Type B pancreatic cell (in vitro differentiated cells): ENCODE results near the gene PIK3CB. TPM values are rescaled to one million over a fixed set of nuclear protein-coding genes. Genes with fewer than 3 reads are reported as not detected.
"Not testable (repeated sequence)": the region's sequence is repeated elsewhere in the genome, so short reads cannot be mapped to it uniquely, and the experiment has no call there.

ENCODE experiments used
- DNase-seq: peaks from one replicate; pipeline ENCODE4 v3.0.0; 2021; ENCODE audit warnings: mixed read lengths; ENCODE audit not compliant: unreplicated experiment; ENCODE audit errors: extremely low spot score
- H3K27ac Mint-ChIP-seq: 2 replicates; pipeline ENCODE4 v1.8.0; 2021; ENCODE audit warnings: mild to moderate bottlenecking, mixed read lengths
- H3K27me3 Mint-ChIP-seq: 2 replicates; pipeline ENCODE4 v1.8.0; 2021; ENCODE audit warnings: mixed read lengths
- H3K36me3 Mint-ChIP-seq: 2 replicates; pipeline ENCODE4 v1.8.0; 2021; ENCODE audit warnings: mixed read lengths
- H3K4me1 Mint-ChIP-seq: one replicate; pipeline ENCODE4 v1.8.0; 2021; ENCODE audit warnings: mixed read lengths; ENCODE audit not compliant: unreplicated experiment
- H3K4me3 Mint-ChIP-seq: 2 replicates; pipeline ENCODE4 v1.8.0; 2021; ENCODE audit warnings: mild to moderate bottlenecking, mixed read lengths
- H3K9me3 Mint-ChIP-seq: 2 replicates; pipeline ENCODE4 v1.8.0; 2021; ENCODE audit warnings: mixed read lengths
- total RNA-seq: library from RNA; stranded (reverse); gene quantifications from 2 replicates; pipeline ENCODE4 v1.2.1, GENCODE V29; 2021; ENCODE audit warnings: low replicate concordance
- TF ChIP-seq, protein P1 (sequence below): fragments of 200-600 bp; sonication (generic); conservative IDR thresholded peaks from 2 replicates; pipeline ENCODE4 v1.5.0; 2021; ENCODE audit warnings: antibody characterized with exemption, mild to moderate bottlenecking

Gene PIK3CB
- total RNA-seq, 1 donor from 2014 or later: 14.8 TPM

- no peaks in the 10 kb centered on the region for H3K9me3 Mint-ChIP-seq
- H3K4me1 Mint-ChIP-seq: peaks cover 24% of the 10 kb centered on the region
- H3K4me3 Mint-ChIP-seq: no peak overlapping the region
- TF ChIP-seq, protein P1, sequence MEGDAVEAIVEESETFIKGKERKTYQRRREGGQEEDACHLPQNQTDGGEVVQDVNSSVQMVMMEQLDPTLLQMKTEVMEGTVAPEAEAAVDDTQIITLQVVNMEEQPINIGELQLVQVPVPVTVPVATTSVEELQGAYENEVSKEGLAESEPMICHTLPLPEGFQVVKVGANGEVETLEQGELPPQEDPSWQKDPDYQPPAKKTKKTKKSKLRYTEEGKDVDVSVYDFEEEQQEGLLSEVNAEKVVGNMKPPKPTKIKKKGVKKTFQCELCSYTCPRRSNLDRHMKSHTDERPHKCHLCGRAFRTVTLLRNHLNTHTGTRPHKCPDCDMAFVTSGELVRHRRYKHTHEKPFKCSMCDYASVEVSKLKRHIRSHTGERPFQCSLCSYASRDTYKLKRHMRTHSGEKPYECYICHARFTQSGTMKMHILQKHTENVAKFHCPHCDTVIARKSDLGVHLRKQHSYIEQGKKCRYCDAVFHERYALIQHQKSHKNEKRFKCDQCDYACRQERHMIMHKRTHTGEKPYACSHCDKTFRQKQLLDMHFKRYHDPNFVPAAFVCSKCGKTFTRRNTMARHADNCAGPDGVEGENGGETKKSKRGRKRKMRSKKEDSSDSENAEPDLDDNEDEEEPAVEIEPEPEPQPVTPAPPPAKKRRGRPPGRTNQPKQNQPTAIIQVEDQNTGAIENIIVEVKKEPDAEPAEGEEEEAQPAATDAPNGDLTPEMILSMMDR: no peak
- peaks cover 9% of the 10 kb centered on the region for H3K36me3 Mint-ChIP-seq
- no peak overlapping the region for H3K27ac Mint-ChIP-seq
- no peaks in the 10 kb centered on the region for H3K27me3 Mint-ChIP-seq
- DNase-seq: no peak
These were observed 152.1 kb downstream of the PIK3CB start for GRCh38 chr3:138682648-138683047.

- no peak for DNase-seq
- Mint-ChIP-seq H3K4me3 (no peak overlapping the region), H3K36me3 (peaks cover 8% of the 10 kb centered on the region), H3K27me3 (no peaks in the 10 kb centered on the region), H3K27ac (no peak overlapping the region), H3K9me3 (no peaks in the 10 kb centered on the region), H3K4me1 (peaks cover 16% of the 10 kb centered on the region)
- TF ChIP-seq, protein P1: no peak
These were observed 153.1 kb downstream of the PIK3CB start for GRCh38 chr3:138681463-138682220.

DNA sequence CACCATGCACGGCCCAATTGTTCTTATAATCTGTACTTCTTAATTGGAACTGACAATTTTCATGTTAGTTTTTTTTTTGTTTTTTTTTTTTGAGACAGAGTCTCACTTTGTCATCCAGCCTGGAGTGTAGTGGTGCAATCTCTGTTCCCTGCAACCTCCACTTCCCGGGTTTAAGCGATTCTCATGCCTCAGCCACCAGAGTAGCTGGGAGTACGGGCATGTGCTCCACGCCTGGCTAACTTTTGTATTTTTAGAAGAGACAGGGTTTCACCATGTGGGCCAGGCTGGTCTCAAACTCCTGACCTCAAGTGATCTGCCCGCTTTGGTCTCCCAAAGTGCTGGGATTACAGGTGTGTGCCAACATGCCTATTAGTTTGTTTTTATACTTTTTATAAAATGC, 153.8 kb downstream of the PIK3CB start:
- not testable (repeated sequence) for H3K4me3 Mint-ChIP-seq, H3K27ac Mint-ChIP-seq, H3K9me3 Mint-ChIP-seq, DNase-seq, H3K27me3 Mint-ChIP-seq
- peaks cover 15% of the 10 kb centered on the region for H3K36me3 Mint-ChIP-seq
- H3K4me1 Mint-ChIP-seq: peaks cover 14% of the 10 kb centered on the region

DNA sequence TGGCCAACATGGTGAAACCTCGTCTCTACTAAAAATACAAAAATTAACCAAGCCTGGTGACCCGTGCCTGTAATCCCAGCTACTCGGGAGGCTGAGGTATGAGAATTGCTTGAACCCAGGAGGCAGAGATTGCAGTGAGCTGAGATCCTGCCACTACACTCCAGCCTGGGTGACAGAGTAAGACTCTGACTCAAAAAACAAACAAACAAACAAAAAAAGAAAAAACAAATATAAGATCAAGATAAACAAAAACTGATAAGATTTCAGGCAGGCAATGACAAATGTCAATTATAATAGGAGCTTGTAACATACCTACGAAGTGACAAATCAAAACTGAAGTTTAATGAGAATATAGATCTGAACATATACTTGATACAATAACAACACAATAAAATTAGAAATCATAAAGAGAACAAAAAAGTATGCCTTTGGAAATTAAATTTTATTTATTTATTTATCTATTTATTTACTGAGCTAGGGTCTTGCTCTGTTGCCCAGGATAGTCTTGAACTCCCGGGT, 155.8 kb downstream of the PIK3CB start:
- Mint-ChIP-seq H3K27ac (no peak overlapping the region), H3K9me3 (peaks cover 12% of the 10 kb centered on the region)
- TF ChIP-seq, protein P1: no peak

DNA sequence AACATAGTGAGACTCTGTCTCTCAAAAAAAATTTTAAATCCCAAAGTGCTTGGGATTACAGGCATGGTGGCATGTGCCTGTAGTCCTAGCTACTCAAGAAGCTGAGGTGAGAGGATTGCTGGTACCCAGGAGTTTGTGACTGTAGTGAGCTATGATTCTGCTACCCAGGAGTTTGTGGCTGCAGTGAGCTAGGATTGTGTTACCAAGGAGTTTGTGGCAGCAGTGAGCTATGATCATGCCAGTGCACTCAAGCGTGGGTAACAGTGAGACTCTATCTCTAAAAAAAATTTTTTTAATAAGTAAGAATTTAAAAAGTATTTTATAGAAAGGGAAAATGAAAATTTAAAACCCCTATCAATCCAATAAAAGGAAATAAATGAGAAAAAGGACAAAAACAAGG, 156.6 kb downstream of the PIK3CB start:
- no peak for DNase-seq
- Mint-ChIP-seq H3K27me3 (no peaks in the 10 kb centered on the region), H3K4me3 (no peak overlapping the region), H3K27ac (no peak overlapping the region), H3K4me1 (peaks cover 26% of the 10 kb centered on the region), H3K36me3 (peaks cover 34% of the 10 kb centered on the region), H3K9me3 (peaks cover 13% of the 10 kb centered on the region)
- TF ChIP-seq, protein P1: no peak

More for the DNA sequence above, 155.8 kb downstream of the PIK3CB start:
- no peak overlapping the region for H3K4me3 Mint-ChIP-seq
- H3K4me1 Mint-ChIP-seq: peaks cover 18% of the 10 kb centered on the region
- no peaks in the 10 kb centered on the region for H3K27me3 Mint-ChIP-seq
- DNase-seq: no peak
- peaks cover 30% of the 10 kb centered on the region for H3K36me3 Mint-ChIP-seq

GRCh38 chr3:138675393-138675792, 159.3 kb downstream of the PIK3CB start:
- DNase-seq: no peak
- Mint-ChIP-seq H3K9me3 (peaks cover 13% of the 10 kb centered on the region), H3K27me3 (no peaks in the 10 kb centered on the region), H3K27ac (no peak overlapping the region), H3K36me3 (peaks cover 36% of the 10 kb centered on the region), H3K4me1 (peaks cover 28% of the 10 kb centered on the region), H3K4me3 (no peak overlapping the region)
- TF ChIP-seq, protein P1: no peak
